Astrocyte of the cerebellum (primary cell): ENCODE measurements around the gene SCYGR5.
"Not testable (repeated sequence)": the region's sequence is repeated elsewhere in the genome, so short reads cannot be mapped to it uniquely, and the experiment has no call there.

Experiments
- DNase-seq: peaks from one replicate; pipeline ENCODE4 v3.0.0-alpha.2; 2011; ENCODE audit warnings: low read depth
- H3K4me3 ChIP-seq: 2 replicates; pipeline ENCODE4 v1.5.1; 2011; ENCODE audit warnings: mild to moderate bottlenecking, low read depth, low read length, moderate library complexity
- in situ Hi-C: cut with HindIII; loops from 2 replicates; pipeline ENCODE4 v1.10.0; 2017; ENCODE audit warnings: low sequenced_read_pairs
- TF ChIP-seq, protein P1 (sequence below): IDR thresholded peaks from 2 replicates; pipeline ENCODE4 v1.5.1; 2012; ENCODE audit warnings: low read length, low read depth, moderate library complexity, mild to moderate bottlenecking; ENCODE audit errors: missing control alignments

SCYGR5 gene

DNA sequence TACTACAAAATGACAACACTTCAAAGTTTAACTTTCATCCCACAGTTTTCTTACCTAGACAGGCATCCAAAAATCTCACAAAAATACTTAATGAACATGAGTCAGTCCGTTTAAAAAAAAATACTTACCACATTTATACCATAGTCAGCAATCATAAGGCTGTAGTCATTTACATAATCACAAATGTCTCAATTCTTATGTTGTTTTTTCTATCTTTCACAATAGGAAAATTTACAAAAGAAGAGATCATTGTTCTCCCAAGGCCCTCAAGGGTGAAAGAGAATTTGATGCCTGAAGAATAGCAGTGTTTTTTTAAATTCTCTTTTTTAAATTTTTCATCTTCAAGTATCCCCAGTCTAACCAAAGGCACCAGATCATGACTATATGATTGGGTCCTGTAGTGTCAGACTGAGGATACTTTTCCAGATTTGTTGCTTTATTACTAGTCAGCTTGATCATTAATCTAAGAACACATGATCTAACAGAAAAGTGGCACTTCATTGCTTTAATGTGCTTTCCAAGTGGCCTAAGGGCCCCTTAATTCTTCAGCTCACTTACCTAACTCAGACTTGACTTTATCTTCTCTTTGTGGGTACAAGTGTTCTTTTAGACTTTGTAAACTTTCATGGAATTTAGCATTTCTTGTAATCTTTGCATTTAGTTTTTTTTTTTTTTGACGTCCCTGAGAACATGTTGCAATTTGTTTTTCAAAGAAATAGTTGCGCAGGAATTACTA, 4.7 kb downstream of the SCYGR5 start:
- no peak for DNase-seq
- H3K4me3 ChIP-seq = no peak overlapping the region
- in situ Hi-C loops = no loop called here
- TF ChIP-seq, protein P1, sequence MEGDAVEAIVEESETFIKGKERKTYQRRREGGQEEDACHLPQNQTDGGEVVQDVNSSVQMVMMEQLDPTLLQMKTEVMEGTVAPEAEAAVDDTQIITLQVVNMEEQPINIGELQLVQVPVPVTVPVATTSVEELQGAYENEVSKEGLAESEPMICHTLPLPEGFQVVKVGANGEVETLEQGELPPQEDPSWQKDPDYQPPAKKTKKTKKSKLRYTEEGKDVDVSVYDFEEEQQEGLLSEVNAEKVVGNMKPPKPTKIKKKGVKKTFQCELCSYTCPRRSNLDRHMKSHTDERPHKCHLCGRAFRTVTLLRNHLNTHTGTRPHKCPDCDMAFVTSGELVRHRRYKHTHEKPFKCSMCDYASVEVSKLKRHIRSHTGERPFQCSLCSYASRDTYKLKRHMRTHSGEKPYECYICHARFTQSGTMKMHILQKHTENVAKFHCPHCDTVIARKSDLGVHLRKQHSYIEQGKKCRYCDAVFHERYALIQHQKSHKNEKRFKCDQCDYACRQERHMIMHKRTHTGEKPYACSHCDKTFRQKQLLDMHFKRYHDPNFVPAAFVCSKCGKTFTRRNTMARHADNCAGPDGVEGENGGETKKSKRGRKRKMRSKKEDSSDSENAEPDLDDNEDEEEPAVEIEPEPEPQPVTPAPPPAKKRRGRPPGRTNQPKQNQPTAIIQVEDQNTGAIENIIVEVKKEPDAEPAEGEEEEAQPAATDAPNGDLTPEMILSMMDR = no peak

DNA sequence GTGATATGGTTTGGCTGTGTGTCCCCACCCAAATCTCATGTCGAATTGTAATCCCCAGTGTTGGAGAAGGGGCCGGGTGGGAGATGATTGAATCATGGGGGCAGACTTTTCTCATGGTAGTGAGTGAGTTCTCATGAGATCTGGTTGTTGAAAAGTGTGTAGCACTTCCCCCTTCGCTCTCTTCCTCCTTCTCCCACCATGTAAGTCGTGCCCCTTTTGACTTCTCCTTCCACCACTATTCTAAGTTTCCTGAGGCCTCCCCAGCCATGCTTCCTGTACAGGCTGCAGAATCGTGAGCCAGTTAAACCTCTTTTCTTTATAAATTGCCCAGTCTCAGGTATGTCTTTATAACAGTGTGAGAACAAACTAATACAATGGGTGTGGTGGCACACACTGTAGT, 7.0 kb downstream of the SCYGR5 start:
- H3K4me3 ChIP-seq, in situ Hi-C loops, DNase-seq: not testable (repeated sequence)

DNA sequence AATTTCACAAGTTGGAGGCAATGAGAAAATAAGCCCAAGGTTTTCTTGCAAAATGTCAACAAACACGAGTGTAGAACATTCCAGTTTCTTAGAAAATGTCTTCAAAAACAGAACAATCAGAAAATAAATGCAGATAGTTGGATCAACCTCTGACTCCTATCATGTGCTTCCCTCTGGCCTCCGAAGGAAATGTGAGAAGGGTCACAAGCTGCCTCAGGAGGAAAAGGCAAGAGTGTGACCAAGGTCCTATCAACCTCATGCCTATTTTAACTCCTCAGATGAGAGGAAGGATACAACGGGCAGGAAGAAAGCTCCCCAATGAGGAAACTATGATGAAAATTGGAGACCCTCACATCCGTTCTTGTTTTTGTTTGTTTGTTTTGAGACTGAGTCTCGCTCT, 7.9 kb downstream of the SCYGR5 start:
- TF ChIP-seq, protein P1 = no peak
- no peak overlapping the region for H3K4me3 ChIP-seq
- no peak for DNase-seq
- in situ Hi-C loops = no loop called here

DNA sequence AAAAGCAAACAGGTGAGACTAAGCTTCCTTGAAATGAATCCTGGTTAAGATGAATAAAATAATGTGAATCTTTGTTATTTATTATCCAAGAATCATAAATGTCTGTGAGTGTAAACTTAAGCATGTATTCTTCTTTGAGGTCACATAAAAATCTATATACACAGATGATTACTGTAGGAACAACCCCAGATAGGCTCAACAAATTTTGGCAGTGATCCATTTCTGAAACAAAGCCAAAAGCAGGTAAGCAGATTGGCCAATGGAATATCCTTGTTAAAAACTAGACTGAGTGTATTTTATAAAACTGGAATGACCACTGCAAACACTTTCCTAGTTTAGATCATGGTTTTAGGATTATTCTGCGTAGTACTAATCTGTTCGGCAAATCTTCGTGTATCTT, 11.3 kb downstream of the SCYGR5 start:
- in situ Hi-C loops = no loop called here
- TF ChIP-seq, protein P1 = no peak
- no peak overlapping the region for H3K4me3 ChIP-seq
- no peak for DNase-seq

DNA sequence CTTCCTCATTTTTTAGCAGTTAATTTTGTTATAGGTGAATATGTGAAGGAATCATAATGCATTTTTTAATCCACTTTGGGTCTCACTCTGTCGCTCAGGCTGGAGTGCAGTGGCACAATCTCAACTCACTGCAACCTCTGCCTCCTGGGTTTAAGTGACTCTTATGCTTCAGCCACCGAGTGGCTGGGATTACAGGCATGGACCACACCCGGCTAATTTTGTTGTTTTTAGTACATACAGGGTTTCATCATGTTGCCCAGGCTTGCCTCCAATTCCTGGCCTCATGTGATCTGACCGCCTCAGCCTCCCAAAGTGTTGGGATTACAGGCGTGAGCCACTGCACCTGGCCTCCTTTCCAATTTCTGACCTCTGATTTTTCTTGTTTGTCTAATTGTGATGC, 17.7 kb downstream of the SCYGR5 start:
- DNase-seq = no peak
- in situ Hi-C loops = no loop called here
- no peak overlapping the region for H3K4me3 ChIP-seq
- TF ChIP-seq, protein P1 = no peak

DNA sequence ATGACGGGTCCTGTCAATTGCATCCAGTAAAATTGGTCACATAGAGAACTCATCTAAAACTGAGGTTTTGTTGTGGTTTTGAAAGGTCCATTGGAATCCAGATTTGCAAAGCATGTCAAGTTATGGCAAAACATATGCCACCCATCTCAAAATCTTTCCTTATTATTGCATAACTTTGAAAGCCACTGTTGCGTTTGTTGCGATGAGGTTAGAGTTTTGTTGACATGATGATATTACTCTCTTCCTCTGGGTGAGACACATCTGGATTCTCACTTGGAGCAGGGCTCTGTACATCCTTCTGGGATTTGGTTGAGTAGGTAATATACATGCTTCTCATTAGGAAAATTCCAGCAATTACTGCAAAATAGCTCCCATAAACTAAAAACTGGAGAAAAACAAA, 20.6 kb downstream of the SCYGR5 start:
- TF ChIP-seq, protein P1 = no peak
- no peak for DNase-seq
- in situ Hi-C loops = no loop called here
- H3K4me3 ChIP-seq = no peak overlapping the region

DNA sequence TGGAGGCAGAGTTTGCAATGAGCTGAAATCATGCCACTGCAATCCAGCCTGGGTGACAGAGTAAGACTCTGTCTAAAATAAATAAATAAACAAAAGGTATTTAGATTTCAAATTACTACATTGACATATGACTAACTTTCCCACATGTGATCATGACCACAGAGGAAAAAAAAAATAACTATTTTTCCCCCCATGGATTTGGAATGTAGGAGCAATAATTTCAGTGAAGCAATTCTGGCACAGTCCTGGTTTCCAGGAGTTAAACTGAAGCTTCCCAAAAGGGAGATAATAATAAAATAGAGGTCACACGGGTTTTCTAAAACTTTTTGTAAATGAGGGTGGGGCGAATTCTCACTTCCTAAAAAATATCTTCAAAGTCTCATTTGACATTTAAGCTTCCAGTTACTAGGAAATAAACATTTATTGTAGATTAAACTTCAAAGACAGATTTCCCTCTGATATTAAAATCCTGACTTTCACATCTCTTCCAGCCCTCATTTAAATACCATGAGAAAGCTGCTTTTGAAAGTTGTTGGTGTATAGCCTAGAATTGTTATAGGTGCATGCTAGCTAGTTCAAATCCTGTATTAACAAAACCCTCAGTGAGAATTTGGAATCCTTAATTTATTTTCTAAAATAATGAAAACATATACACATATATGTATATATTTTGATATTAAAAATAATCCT, 30.5 kb downstream of the SCYGR5 start:
- TF ChIP-seq, protein P1 = no peak
- in situ Hi-C loops = no loop called here
- DNase-seq = no peak
- H3K4me3 ChIP-seq = no peak overlapping the region
